Psoas muscle (tissue), 8 donors: ENCODE measurements around the gene PRKCA. TPM values are rescaled to one million over a fixed set of nuclear protein-coding genes. Genes with fewer than 3 reads are reported as not detected.

Experiments used
- ATAC-seq, 4 donors: fragments of 200-7000 bp; cut with Tn5 transposase; one replicate each; pipeline ENCODE4 v1.9.1; 2020; ENCODE audit warnings: moderate library complexity in 3 of 4, mild to moderate bottlenecking in 2 of 4
- DNase-seq, 2 donors: peaks; one replicate each; pipeline ENCODE4 v3.0.0-alpha.2; 2020
- H3K27ac ChIP-seq: fragments of 200-600 bp; one replicate; pipeline ENCODE4 v1.8.0; 2022
- H3K27me3 ChIP-seq, 3 donors: fragments of 200-600 bp in 1 of 3; one replicate each; pipeline versions ENCODE4 v1.6.1 to v1.8.0; 2013 to 2022; ENCODE audit warnings: low read length in 2 of 3, mild to moderate bottlenecking in 2 of 3, moderate library complexity in 1 of 3; ENCODE audit not compliant: insufficient read depth in 3 of 3
- H3K36me3 ChIP-seq, 2 donors: fragments of 200-600 bp in 1 of 2; one replicate each; pipeline versions ENCODE4 v1.6.1 to v1.8.0; 2013 to 2022; ENCODE audit warnings: low read depth in 1 of 2, mild to moderate bottlenecking in 1 of 2, moderate library complexity in 1 of 2; ENCODE audit not compliant: insufficient read depth in 1 of 2
- H3K4me1 ChIP-seq: fragments of 200-600 bp; one replicate; pipeline ENCODE4 v1.8.0; 2022
- H3K4me3 ChIP-seq: fragments of 200-600 bp; one replicate; pipeline ENCODE4 v1.8.0; 2022; ENCODE audit warnings: mild to moderate bottlenecking
- H3K9me3 ChIP-seq: fragments of 200-600 bp; one replicate; pipeline ENCODE4 v1.8.0; 2022
- WGBS, 3 donors: extraction: QIAGEN DNeasy Blood & Tissue Kit; methylation state at CpG; one replicate each; pipeline versions ENCODE4 v1.1.6 to v1.1.7; 2013; 5-methylcytosine and 5-hydroxymethylcytosine counted together
- intact Hi-C, 2 donors: fragments of 100-400 bp; cut with DNase I; formaldehyde crosslinking; loops; one replicate each; pipeline versions ENCODE4 v1.11.0 to v1.14.2; 2022
- polyA plus RNA-seq, 3 donors: library from polyadenylated mRNA; stranded (reverse); fragments of 200-250 nt; gene quantifications; one replicate each; pipeline ENCODE4 v1.2.3, GENCODE V29; 2013
- total RNA-seq, 4 donors: library from RNA; stranded (reverse); fragmentation: NEBNext Ultra II Directional in 2 of 4; extraction: Animal tissue kit (Norgen Biotek cat#: 25700) in 2 of 4; gene quantifications; one replicate each; pipeline versions ENCODE4 v1.2.1 to v1.2.4, GENCODE V29; 2021 to 2023
- TF ChIP-seq, protein P1 (sequence below): fragments of 200-600 bp; IDR thresholded peaks from one replicate; pipeline ENCODE4 v1.8.0; 2022; ENCODE audit warnings: antibody characterized with exemption
- donor health status: healthy with polysubstance abuse.
- donor health status: DM: no; HTN: no; CAD: no; lungs with moderate emphysema.
- donor health status: Bipolar disorder and iron deficiency.
- donor health status: healthy.
- donor health status: DM: yes; HTN: yes; CAD: no.
- donor health status: DM: no; HTN: no; CAD: no.
- donor health status: DM: no; HTN: no; CAD: no.
- donor health status: DM: yes; HTN: yes; CAD: no.

The PRKCA gene
- total and polyA plus RNA-seq, 7 donors: 0.35 to 15.5 (median 8.2) TPM

DNA sequence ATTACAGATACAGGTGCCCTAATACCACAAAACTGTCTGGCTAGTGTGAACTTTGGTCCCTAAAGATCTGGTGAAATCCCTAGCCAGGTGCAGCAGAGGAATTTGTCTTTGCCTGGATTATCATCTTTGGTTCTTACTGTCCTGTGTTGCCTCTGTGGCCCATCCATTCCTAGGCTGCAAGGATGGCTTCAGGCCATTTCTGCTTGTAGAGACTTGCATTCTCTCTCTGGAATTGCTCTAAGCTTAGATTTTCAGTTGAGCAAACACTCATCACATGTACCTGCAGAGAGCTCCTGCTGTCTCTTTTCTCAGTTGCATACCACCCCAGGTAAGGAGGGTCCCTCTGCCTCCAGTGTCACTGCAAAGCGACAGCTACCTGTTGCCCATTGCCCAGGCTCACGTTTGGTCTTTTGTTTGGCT lies 114.9 kb downstream of the PRKCA start:
- H3K4me3 ChIP-seq: no peak overlapping the region
- no peaks in the 10 kb centered on the region for H3K36me3 ChIP-seq
- no peaks in the 10 kb centered on the region for H3K4me1 ChIP-seq
- intact Hi-C loops: no loop called here
- no peak overlapping the region for H3K27ac ChIP-seq
- H3K9me3 ChIP-seq: no peaks in the 10 kb centered on the region
- 86 to 94% (median 91%) methylated on average over 2 of the region's 2 CpGs for WGBS, 3 donors
- no peaks in the 10 kb centered on the region for H3K27me3 ChIP-seq
- ATAC-seq (no peak), DNase-seq (no peak)
- TF ChIP-seq, protein P1, sequence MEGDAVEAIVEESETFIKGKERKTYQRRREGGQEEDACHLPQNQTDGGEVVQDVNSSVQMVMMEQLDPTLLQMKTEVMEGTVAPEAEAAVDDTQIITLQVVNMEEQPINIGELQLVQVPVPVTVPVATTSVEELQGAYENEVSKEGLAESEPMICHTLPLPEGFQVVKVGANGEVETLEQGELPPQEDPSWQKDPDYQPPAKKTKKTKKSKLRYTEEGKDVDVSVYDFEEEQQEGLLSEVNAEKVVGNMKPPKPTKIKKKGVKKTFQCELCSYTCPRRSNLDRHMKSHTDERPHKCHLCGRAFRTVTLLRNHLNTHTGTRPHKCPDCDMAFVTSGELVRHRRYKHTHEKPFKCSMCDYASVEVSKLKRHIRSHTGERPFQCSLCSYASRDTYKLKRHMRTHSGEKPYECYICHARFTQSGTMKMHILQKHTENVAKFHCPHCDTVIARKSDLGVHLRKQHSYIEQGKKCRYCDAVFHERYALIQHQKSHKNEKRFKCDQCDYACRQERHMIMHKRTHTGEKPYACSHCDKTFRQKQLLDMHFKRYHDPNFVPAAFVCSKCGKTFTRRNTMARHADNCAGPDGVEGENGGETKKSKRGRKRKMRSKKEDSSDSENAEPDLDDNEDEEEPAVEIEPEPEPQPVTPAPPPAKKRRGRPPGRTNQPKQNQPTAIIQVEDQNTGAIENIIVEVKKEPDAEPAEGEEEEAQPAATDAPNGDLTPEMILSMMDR: no peak

DNA sequence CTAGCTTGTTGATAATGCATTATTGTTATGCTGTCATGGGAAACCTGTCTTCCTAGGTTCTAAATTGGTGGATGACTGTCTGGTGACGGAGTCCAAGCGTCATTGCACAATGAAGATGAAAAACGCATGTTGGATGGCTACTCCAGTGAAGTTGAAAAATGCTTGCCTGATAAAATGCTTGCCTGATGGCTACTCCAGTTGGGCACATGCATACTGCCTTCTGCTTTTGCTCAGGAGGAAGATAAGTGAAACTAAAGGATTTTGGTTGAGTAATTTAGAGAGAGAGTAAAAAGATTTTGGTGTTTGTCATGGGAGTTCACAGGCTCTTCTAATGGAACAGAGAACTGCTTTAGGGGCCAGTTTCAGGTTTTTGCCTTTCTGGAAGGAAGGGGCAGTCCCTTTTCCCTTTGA lies 118.6 kb downstream of the PRKCA start:
- DNase-seq: no peak
- Histone ChIP-seq H3K27me3 (no peaks in the 10 kb centered on the region), H3K36me3 (no peaks in the 10 kb centered on the region), H3K9me3 (no peaks in the 10 kb centered on the region), H3K4me3 (no peak overlapping the region), H3K27ac (no peak overlapping the region), H3K4me1 (no peaks in the 10 kb centered on the region)
- intact Hi-C loops: no loop called here
- 48 to 59% (median 51%) methylated on average over 3 of the region's 3 CpGs for WGBS, 3 donors
- TF ChIP-seq, protein P1: no peak
- peak in 1 of 4 donors; percentile 45 for ATAC-seq

DNA sequence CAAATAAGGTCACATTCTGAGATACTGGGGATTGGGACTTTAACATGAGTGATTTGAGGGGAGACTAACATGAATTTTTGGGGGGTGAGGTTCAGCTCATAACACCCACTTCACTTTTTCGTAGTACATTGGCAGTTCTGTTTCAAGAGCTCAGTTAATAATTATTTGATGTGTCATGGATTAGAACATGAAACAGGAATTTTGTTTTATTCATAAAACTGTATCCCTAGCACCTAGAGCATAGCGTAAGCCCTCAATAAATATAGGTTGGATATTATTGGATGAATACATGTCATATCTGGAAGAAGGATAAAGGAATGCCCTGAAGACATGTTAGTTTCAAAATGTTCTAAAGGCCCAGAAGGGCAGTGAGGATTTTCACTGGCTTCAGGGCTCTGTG lies 119.8 kb downstream of the PRKCA start:
- TF ChIP-seq, protein P1: no peak
- intact Hi-C loops: no loop called here
- no peak for ATAC-seq

DNA sequence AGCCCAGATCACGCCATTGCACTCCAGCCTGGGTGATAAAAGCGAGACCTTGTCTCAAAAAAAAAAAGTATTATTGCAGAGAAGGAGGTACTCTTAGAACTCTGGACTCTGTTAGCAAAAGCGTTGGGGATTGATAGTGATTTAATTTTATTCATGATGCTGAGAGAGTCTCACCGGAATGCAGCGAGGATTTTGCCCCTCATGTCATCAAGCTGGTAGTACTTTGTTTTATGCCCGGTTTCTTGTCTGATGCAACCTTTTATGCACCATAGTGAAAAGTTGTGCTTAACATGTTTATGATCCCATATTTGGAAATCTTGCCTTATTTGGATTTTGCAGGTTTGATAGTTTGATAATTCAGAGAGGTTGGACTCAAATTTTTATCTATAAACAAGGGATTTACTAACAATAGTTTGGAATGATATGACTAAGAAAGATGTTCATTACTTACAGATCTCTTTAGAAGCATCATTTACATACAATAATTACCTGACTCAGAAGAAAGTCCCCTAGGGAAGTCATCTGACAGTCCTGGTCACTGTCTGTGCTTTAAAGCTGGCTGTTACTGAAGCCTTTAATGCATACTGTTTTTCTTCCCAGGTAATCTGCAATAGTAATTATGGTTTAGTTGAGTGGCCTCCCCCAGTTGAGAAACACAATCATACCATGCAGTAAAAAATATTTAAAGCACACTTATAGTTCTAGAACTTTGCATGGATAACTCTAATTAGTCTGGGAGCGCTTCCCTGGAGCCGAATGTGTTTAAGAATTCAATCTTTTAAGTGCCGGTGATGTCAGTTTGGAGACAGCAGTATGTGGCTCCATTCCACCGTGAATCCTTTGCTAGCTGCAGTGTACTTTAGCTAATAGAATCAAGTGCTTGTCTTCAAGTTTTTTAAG lies 120.9 kb downstream of the PRKCA start:
- H3K4me1 ChIP-seq: no peaks in the 10 kb centered on the region

More for the DNA sequence above, 119.8 kb downstream of the PRKCA start:
- Histone ChIP-seq H3K4me3 (no peak overlapping the region), H3K36me3 (no peaks in the 10 kb centered on the region), H3K9me3 (no peaks in the 10 kb centered on the region), H3K4me1 (no peaks in the 10 kb centered on the region), H3K27me3 (no peaks in the 10 kb centered on the region), H3K27ac (no peak overlapping the region)
- WGBS, 3 donors: 88 to 93% (median 92%) methylated on average over 2 of the region's 2 CpGs
- no peak for DNase-seq

More for the DNA sequence above, 120.9 kb downstream of the PRKCA start:
- ATAC-seq (no peak), DNase-seq (no peak)
- WGBS, 3 donors: 76 to 78% (median 77%) methylated on average over 10 of the region's 10 CpGs
- Histone ChIP-seq H3K27ac (no peak overlapping the region), H3K36me3 (no peaks in the 10 kb centered on the region), H3K27me3 (no peaks in the 10 kb centered on the region), H3K9me3 (no peaks in the 10 kb centered on the region), H3K4me3 (no peak overlapping the region)
- TF ChIP-seq, protein P1: no peak
- intact Hi-C loops: no loop called here
